Endometrial microvascular endothelial cells (primary cell): ENCODE results near the gene GIPC2. TPM values are rescaled to one million over a fixed set of nuclear protein-coding genes. Genes with fewer than 3 reads are reported as not detected.
"Not testable (repeated sequence)": the region's sequence is repeated elsewhere in the genome, so short reads cannot be mapped to it uniquely, and the experiment has no call there.

Experiments used
- in situ Hi-C: cut with HindIII; loops from 2 replicates; pipeline ENCODE4 v1.10.0; 2017; ENCODE audit warnings: low sequenced_read_pairs, low pct_unique_long_range_greater_than_20kb; ENCODE audit errors: inconsistent ontology term
- total RNA-seq: library from RNA; depleted of rRNA; stranded (reverse); fragments of >200 nt; gene quantifications from one replicate; pipeline ENCODE4 v1.2.3, GENCODE V29; 2015; ENCODE audit errors: inconsistent ontology term

The GIPC2 gene
- total RNA-seq, 1 donor from 2014 or later = 1.6 TPM

DNA sequence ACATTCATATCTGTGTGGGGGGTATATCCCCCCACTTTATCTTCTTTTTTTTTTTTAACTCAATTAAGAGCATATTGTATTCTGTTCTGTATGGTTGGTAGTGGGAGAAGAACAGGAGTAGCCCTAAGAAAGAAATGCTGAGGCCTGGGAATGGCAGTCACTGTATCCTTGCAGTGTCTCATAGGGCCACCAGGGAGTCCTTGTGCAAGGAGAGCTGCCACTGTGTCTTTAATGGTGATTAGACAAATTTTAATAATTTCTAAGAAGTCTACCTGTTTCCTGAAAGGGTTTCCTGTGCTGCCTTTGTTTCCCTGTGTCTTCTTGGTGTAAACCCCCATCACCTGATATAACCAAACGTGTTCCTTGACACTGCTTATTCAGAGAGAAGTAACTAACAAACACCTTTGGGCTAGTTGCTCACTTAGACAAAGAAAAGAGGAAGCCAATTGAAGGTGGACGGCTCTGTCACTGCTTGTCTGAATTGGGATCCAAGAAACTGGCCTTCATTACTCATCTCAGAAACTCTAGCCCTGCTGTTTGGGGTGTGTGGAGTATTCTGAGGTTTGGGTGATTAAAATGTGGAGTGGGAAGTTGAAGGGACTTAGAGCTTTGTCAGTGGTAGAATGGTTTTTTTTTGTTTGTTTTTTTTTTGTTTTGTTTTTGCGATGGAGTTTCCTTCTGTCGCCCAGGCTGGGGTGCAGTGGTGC is 15.2 kb downstream of the GIPC2 start:
- in situ Hi-C loops = no loop called here

- in situ Hi-C loops = no loop called here
Observed at GRCh38 chr1:78061825-78062523, 16.2 kb downstream of the GIPC2 start.

GRCh38 chr1:78064886-78065285 is 19.1 kb downstream of the GIPC2 start:
- in situ Hi-C loops = not testable (repeated sequence)

DNA sequence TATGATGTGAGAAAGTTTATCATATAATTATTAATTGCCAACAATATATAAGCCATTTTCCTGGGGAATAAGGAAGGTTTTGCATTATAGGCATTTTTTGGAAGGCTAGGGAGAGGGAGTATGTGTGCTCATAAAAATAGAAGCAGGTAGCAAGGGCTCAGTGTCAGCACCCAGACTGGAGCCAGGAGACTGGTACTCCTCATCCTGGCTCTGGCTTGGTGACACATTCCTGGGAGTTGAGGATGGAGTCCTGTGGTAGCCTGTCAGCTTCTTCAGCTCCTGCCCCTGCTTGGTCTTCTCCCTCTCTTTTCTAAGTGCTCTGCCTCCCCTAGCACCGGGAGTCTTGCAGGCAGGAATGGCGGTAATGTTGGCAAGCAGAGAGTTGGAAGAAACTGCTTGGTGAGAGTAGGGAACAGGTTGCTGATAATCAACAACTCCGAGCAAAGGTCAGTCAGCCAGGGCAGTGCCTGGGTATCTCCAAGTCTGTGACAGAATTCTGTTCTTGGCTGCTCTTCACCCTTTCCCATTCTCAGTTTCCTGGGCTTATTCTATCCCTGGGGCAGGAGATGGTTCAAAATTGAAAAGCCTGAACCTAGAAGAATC is 23.0 kb downstream of the GIPC2 start:
- in situ Hi-C loops = no loop called here

- in situ Hi-C loops = no loop called here
Observed at GRCh38 chr1:78069784-78070183, 24.0 kb downstream of the GIPC2 start.

DNA sequence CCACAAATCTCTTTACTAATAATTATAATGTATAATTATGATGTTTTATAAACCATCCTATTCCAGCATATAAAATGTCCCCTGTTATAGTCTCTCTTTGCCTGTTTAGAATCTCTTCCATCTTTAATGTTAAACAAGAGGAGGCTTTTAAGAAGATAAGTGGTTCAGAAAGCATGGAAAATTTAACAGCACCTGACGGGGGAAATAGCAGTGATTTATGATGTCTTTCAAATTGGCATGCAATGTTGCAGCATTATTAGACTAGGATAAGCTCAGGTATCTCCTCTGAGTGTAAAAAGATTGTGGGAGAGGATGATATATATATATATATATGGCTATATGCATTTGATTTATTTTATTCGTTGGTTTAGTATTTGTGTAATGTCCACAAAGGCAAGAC is 24.4 kb downstream of the GIPC2 start:
- in situ Hi-C loops = no loop called here

- in situ Hi-C loops = no loop called here
Observed at GRCh38 chr1:78070758-78071157, 25.0 kb downstream of the GIPC2 start.

DNA sequence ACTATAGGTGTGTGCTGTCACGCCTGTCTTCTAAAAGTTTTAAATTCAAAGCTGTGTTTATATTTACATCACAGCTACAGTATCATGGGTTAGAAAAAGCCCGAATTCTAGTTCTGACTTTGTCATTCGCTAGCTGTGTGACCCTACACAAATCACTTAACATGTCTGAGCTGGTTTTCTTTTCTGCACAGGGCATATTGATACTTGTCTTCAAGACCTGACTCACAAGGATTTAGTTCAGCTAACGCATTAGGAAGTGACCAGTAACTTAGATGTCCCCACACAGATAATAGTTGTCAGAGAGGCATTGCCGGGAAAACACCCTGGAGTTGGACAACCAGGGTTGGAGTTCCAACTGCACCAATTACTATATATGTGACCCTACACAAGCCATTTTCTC is 25.9 kb downstream of the GIPC2 start:
- in situ Hi-C loops = no loop called here

DNA sequence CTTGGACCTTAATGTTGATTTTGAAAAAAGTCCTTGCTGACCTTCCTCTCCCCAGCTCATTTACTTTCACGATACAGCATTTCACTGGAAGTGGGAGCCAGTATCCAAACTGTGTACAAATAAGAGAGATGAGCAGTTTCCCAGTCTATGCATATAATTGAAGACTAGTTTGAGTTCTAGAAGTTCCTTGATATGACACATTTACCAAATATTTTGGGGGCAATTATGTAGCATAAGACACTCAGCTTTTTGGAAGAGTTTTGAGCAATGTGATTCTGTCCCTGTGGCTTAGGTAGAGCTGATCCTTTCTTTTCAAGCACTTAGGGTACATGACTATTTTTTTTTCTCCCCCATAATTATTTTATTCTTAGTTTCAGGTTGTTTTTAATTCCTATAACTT is 26.4 kb downstream of the GIPC2 start:
- in situ Hi-C loops = no loop called here

- in situ Hi-C loops = no loop called here
Observed at GRCh38 chr1:78073441-78073840, 27.7 kb downstream of the GIPC2 start.

DNA sequence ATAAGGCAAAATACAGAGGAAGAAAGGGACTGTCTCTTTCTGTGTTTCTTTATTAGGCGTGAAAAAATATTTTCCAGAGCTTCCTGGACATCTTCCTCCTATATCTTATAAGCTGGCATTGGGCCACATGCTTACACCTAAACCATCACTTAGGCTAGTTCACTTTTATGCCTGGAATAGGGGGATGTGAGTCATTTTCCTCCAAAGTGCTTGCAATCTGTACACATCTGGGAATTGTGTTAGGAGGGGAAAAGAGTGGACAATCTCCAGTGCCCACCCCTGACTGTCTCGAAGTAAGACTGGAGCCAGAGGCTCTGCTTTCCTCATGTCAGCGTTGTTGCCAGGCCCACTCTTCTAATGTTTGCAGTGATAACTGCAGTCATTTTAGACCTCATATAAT is 29.9 kb downstream of the GIPC2 start:
- in situ Hi-C loops = no loop called here

- in situ Hi-C loops = no loop called here
Observed at GRCh38 chr1:78078358-78078757, 32.6 kb downstream of the GIPC2 start.

DNA sequence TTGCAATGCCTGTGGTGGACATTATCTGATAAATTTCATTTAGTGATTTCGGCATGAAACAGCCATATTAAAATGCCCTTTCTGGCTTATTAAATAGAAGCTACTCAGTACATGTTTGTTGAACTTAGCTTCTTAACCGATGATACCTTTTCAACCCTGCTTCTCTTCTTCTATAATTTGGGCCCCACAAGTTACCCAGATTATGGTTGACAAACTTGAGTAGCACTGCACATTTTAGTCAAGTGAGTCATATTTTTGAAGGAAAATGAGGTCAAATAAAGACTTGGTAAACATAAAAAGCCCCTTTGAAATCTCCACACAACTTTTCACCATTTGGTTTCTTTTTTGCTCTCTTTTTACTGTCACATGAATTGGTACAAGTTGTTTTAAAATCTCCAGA is 33.8 kb downstream of the GIPC2 start:
- in situ Hi-C loops = no loop called here

- in situ Hi-C loops = no loop called here
Observed at GRCh38 chr1:78080767-78081166, 35.0 kb downstream of the GIPC2 start.

- in situ Hi-C loops = no loop called here
Observed at GRCh38 chr1:78081980-78082860, 36.5 kb downstream of the GIPC2 start.

DNA sequence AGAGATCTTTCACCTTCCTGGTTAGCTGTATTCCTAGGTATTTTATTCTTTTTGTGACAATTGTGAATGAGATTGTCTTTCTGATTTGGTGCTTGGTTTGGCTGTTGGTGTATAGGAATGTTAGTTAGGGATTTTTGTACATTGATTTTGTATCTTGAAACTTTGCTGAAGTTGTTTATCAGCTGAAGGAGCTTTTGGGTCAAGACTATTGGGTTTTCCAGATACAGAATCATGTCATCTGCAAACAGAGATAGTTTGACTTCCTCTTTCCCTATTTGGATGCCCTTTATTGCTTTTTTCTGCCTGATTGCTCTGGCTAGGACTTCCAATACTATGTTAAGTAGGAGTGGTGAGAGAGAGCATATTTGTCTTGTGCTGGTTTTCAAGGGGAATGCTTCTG is 38.9 kb downstream of the GIPC2 start:
- in situ Hi-C loops = not testable (repeated sequence)

DNA sequence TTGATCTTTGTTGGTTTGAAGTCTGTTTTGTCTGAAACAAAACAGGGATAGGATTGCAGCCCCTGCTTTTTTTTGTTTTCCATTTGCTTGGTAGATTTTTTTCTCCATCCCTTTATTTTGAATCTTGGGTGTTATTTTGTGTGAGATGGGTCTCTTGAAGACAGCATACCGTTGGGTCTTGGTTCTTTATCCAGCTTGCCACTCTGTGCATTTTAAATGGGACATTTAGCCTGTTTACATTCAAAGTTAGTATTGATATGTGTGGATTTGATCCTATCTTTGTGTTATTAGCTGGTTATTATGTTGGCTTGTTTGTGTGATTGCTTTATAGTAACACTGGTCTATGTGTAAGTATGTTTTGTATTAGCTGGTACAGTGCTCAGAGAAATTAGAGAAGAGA is 40.9 kb downstream of the GIPC2 start:
- in situ Hi-C loops = no loop called here

- in situ Hi-C loops = no loop called here
Observed at GRCh38 chr1:78088015-78088414, 42.2 kb downstream of the GIPC2 start.

- in situ Hi-C loops = no loop called here
Observed at GRCh38 chr1:78088486-78088885, 42.7 kb downstream of the GIPC2 start.
